HG03097 (cell line): ENCODE results near the gene RAB8A.
"Not testable (repeated sequence)": the region's sequence is repeated elsewhere in the genome, so short reads cannot be mapped to it uniquely, and the experiment has no call there.

Source experiments
- ATAC-seq: cut with Tn5 transposase; IDR thresholded peaks from one replicate; pipeline ENCODE4 v1.9.1; 2021; ENCODE audit not compliant: unreplicated experiment, low FRiP score

Gene RAB8A

GRCh38 chr19:16077984-16078758 is 33.5 kb upstream of the RAB8A start:
- no peak for ATAC-seq

GRCh38 chr19:16078759-16079707 is 32.7 kb upstream of the RAB8A start:
- ATAC-seq, result peak; percentile 44

GRCh38 chr19:16084067-16084685 is 27.5 kb upstream of the RAB8A start:
- no peak for ATAC-seq

GRCh38 chr19:16085115-16085514 is 26.6 kb upstream of the RAB8A start:
- no peak for ATAC-seq

- not testable (repeated sequence) for ATAC-seq
Observed at GRCh38 chr19:16087404-16087803, 24.3 kb upstream of the RAB8A start.

- ATAC-seq, result no peak
Observed at GRCh38 chr19:16087940-16088339, 23.7 kb upstream of the RAB8A start.

- ATAC-seq, result no peak
Observed at GRCh38 chr19:16088351-16089009, 23.2 kb upstream of the RAB8A start.

- no peak for ATAC-seq
Observed at GRCh38 chr19:16089010-16089846, 22.5 kb upstream of the RAB8A start.

- ATAC-seq, result no peak
Observed at GRCh38 chr19:16091546-16092475, 19.9 kb upstream of the RAB8A start.

GRCh38 chr19:16094360-16095070 is 17.2 kb upstream of the RAB8A start:
- ATAC-seq, result no peak

GRCh38 chr19:16095071-16095571 is 16.6 kb upstream of the RAB8A start:
- ATAC-seq, result no peak

GRCh38 chr19:16096280-16096855 is 15.3 kb upstream of the RAB8A start:
- ATAC-seq, result no peak

- no peak for ATAC-seq
Observed at GRCh38 chr19:16098416-16098768, 13.3 kb upstream of the RAB8A start.

- no peak for ATAC-seq
Observed at GRCh38 chr19:16098821-16099220, 12.9 kb upstream of the RAB8A start.

- ATAC-seq, result not testable (repeated sequence)
Observed at GRCh38 chr19:16099314-16099965, 12.2 kb upstream of the RAB8A start.

GRCh38 chr19:16100524-16100923 is 11.2 kb upstream of the RAB8A start:
- no peak for ATAC-seq

GRCh38 chr19:16104722-16105121 is 7.0 kb upstream of the RAB8A start:
- ATAC-seq, result no peak
